NCI-H2107 treated with DMSO at 0.1 percent for 48 hours (cell line): Measurements from ENCODE around the gene IVD.

Source experiments
- DNase-seq: peaks from one replicate; lab custom pipeline; 2025; ENCODE audit not compliant: unreplicated experiment; lab: John Stamatoyannopoulos, UW

Gene IVD

GRCh38 chr15:40405501-40406381, at the start of gene IVD:
TSS of gene IVD (plus strand) at chr15:40405795. CDS start at chr15:40405828, 33 bp downstream.
- DNase-seq = peak; percentile 72

- no peak for DNase-seq
Measured at GRCh38 chr15:40355976-40356585, 49.5 kb upstream of the IVD start.

GRCh38 chr15:40357246-40357645, 48.3 kb upstream of the IVD start:
- DNase-seq = no peak

GRCh38 chr15:40357723-40358470, 47.7 kb upstream of the IVD start, which contains the start of gene DISP2:
TSS of gene DISP2 (plus strand) at chr15:40358219. CDS start at chr15:40358322, 103 bp downstream.
- DNase-seq = peak; percentile 36

- DNase-seq = no peak
Measured at GRCh38 chr15:40358471-40359353, 46.9 kb upstream of the IVD start.

- DNase-seq = no peak
Measured at GRCh38 chr15:40360015-40360414, 45.6 kb upstream of the IVD start.

GRCh38 chr15:40361640-40362039, 44.0 kb upstream of the IVD start:
- no peak for DNase-seq

- DNase-seq = no peak
Measured at GRCh38 chr15:40363611-40364010, 42.0 kb upstream of the IVD start.

- no peak for DNase-seq
Measured at GRCh38 chr15:40364251-40364650, 41.3 kb upstream of the IVD start.

- DNase-seq = no peak
Measured at GRCh38 chr15:40365016-40365415, 40.6 kb upstream of the IVD start.

GRCh38 chr15:40365624-40366456, 39.8 kb upstream of the IVD start:
- DNase-seq = no peak

- DNase-seq = no peak
Measured at GRCh38 chr15:40366457-40367370, 38.9 kb upstream of the IVD start.

- no peak for DNase-seq
Measured at GRCh38 chr15:40367371-40367685, 38.3 kb upstream of the IVD start.

- peak; percentile 70 for DNase-seq
Measured at GRCh38 chr15:40367686-40368611, 37.6 kb upstream of the IVD start.

GRCh38 chr15:40368719-40369473, 36.7 kb upstream of the IVD start:
- no peak for DNase-seq

GRCh38 chr15:40369474-40369869, 36.1 kb upstream of the IVD start:
- no peak for DNase-seq

GRCh38 chr15:40369971-40370370, 35.6 kb upstream of the IVD start:
- DNase-seq = no peak
